Amygdala (tissue), 56 donors: ENCODE results near the gene GNL2.
"Not testable (repeated sequence)": the region's sequence is repeated elsewhere in the genome, so short reads cannot be mapped to it uniquely, and the experiment has no call there.

Experiments
- DNase-seq, 56 donors: peaks; one replicate each; lab custom pipeline; 2025; lab: John Stamatoyannopoulos, UW

The GNL2 gene

DNA sequence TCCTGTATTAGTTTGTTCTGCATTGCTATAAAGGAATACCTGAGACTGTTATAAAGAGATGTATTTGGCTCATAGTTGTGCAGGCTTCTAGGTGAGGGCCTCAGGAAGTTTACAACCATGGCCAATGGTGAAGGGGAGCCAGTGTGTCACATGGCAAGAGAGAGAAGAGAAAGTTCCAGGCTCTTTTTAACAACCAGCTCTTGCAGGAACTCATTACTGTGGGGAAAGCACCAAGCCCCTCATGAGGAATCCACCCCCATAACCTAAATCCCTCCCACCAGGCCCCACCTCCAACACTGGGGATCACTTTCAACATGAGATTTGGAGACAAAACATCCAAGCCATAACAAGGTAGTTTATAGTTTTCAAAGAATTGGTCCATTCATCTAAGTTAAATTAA lies 76.1 kb downstream of the GNL2 start:
- no peak for DNase-seq

GRCh38 chr1:37518929-37519328 lies 76.8 kb downstream of the GNL2 start:
- DNase-seq, result not testable (repeated sequence)

- not testable (repeated sequence) for DNase-seq
These were observed 77.5 kb downstream of the GNL2 start for GRCh38 chr1:37518241-37518640.

- DNase-seq, result no peak
These were observed 78.2 kb downstream of the GNL2 start for GRCh38 chr1:37517569-37517968.
